GM12878 (cell line): ENCODE measurements around the gene NT5DC4. TPM values are rescaled to one million over a fixed set of nuclear protein-coding genes. Genes with fewer than 3 reads are reported as not detected.

Experiments
- ATAC-seq: fragments of 200-7000 bp; cut with Tn5 transposase; 3 replicates; pipeline ENCODE4 v1.9.1; 2020; ENCODE audit warnings: mild to moderate bottlenecking, moderate library complexity
- BruUV-seq: library from RNA; stranded (reverse); fragments of 400-500 nt; replicated peaks from 2 replicates; lab custom pipeline; 2021; lab: Mats Ljungman, UMichigan
- CTCF ChIA-PET: fragments of 300-600 bp; sonication (Branson Sonifier 250); formaldehyde crosslinking; extraction: SDS; loops from one replicate; lab custom pipeline; 2021; ENCODE audit warnings: inconsistent platforms; lab: Yijun Ruan, JAX
- POLR2A ChIA-PET: fragments of 350-600 bp; formaldehyde crosslinking; extraction: SDS; loops from one replicate; lab custom pipeline; 2021; ENCODE audit warnings: inconsistent platforms; lab: Charles Lee
- RAD21 ChIA-PET: fragments of 300-600 bp; sonication (Branson Sonifier 250); formaldehyde crosslinking; loops from one replicate; lab custom pipeline; 2023; ENCODE audit warnings: antibody characterized with exemption; ENCODE audit not compliant: unreplicated experiment; lab: Charles Lee
- SMC1A ChIA-PET: fragments of 300-600 bp; sonication (Branson Sonifier 250); formaldehyde crosslinking; loops from one replicate; lab custom pipeline; 2023; ENCODE audit not compliant: unreplicated experiment, uncharacterized antibody; lab: Charles Lee
- DNase-seq: peaks from one replicate; pipeline ENCODE4 v3.0.0-alpha.2; 2011; ENCODE audit warnings: low read depth, low spot score
- FAIRE-seq: peaks from 3 replicates; lab custom pipeline; 2011; peaks lifted over from hg19 to GRCh38; lab: Jason Lieb, UNC
- H2AFZ ChIP-seq: 2 replicates; pipeline ENCODE4 v1.6.0; 2011; ENCODE audit warnings: low read depth, low read length, control low read depth; ENCODE audit not compliant: control insufficient read depth
- H3K27ac ChIP-seq: 2 replicates; pipeline ENCODE4 v1.5.1; 2011; ENCODE audit warnings: control low read depth; ENCODE audit not compliant: control insufficient read depth, insufficient read depth
- H3K27me3 ChIP-seq, 2 experiments: replicated peaks in 1 of 2; 2 replicates each; pipeline versions ENCODE4 v1.6.0 to v1.6.1; 2011; ENCODE audit warnings: low read length in 1 of 2; ENCODE audit not compliant: control insufficient read depth in 2 of 2, insufficient read depth in 2 of 2
- H3K36me3 ChIP-seq, 2 experiments: 2 replicates each; pipeline ENCODE4 v1.5.1; 2011; ENCODE audit warnings: low read length in 1 of 2; ENCODE audit not compliant: control insufficient read depth in 2 of 2, insufficient read depth in 2 of 2
- H3K4me1 ChIP-seq: 2 replicates; pipeline ENCODE4 v1.6.1; 2011; ENCODE audit warnings: mild to moderate bottlenecking, low read length, moderate library complexity, mixed read lengths; ENCODE audit not compliant: control insufficient read depth, insufficient read depth
- H3K4me2 ChIP-seq: 2 replicates; pipeline ENCODE4 v1.6.0; 2011; ENCODE audit warnings: control low read depth; ENCODE audit not compliant: control insufficient read depth, insufficient read depth
- H3K4me3 ChIP-seq: fragments of 200-600 bp; sonication (generic); 2 replicates; pipeline ENCODE4 v1.5.1; 2016
- H3K79me2 ChIP-seq: 2 replicates; pipeline ENCODE4 v1.6.0; 2011; ENCODE audit warnings: low read length; ENCODE audit not compliant: control insufficient read depth, insufficient read depth
- H3K9ac ChIP-seq: 2 replicates; pipeline ENCODE4 v1.8.0; 2011; ENCODE audit warnings: low read length, control low read depth, mixed read lengths; ENCODE audit not compliant: control insufficient read depth, insufficient read depth
- H3K9me3 ChIP-seq: replicated peaks from 3 replicates; pipeline ENCODE4 v1.5.1; 2011; ENCODE audit warnings: mild to moderate bottlenecking, low read length; ENCODE audit not compliant: control insufficient read depth, insufficient read depth
- H4K20me1 ChIP-seq: 2 replicates; pipeline ENCODE4 v1.6.0; 2011; ENCODE audit not compliant: control insufficient read depth, insufficient read depth
- CHD1 ChIP-seq: IDR thresholded peaks from 2 replicates; pipeline ENCODE4 v1.6.1; 2012; ENCODE audit warnings: low read depth, low read length, improper control_type of control experiment
- CHD4 ChIP-seq: fragments of 200-600 bp; sonication (generic); IDR thresholded peaks from 2 replicates; pipeline ENCODE4 v1.6.1; 2016; ENCODE audit warnings: mild to moderate bottlenecking
- DPF2 ChIP-seq: fragments of 450-650 bp; IDR thresholded peaks from 2 replicates; pipeline ENCODE4 v1.6.1; 2017; ENCODE audit warnings: mild to moderate bottlenecking
- EZH2 ChIP-seq: IDR thresholded peaks from 2 replicates; pipeline ENCODE4 v1.6.1; 2012; ENCODE audit warnings: low read depth, mild to moderate bottlenecking, control low read depth, inconsistent platforms, low read length, borderline replicate concordance; ENCODE audit not compliant: control insufficient read depth
- IRF4 ChIP-seq: IDR thresholded peaks from 2 replicates; pipeline ENCODE4 v1.6.1; 2011; ENCODE audit warnings: low read depth, low read length
- KDM1A ChIP-seq: fragments of 200-600 bp; sonication (generic); IDR thresholded peaks from 2 replicates; pipeline ENCODE4 v1.6.1; 2016; ENCODE audit warnings: borderline replicate concordance
- MEF2B ChIP-seq: fragments of 450-650 bp; IDR thresholded peaks from 2 replicates; pipeline ENCODE4 v1.6.1; 2018; ENCODE audit warnings: mild to moderate bottlenecking, moderate library complexity; ENCODE audit not compliant: partially characterized antibody, poor library complexity, severe bottlenecking
- MYB ChIP-seq: fragments of 150-350 bp; IDR thresholded peaks from 2 replicates; pipeline ENCODE4 v1.6.1; 2014; ENCODE audit warnings: mild to moderate bottlenecking, low read depth, low read length, borderline replicate concordance
- PAX5 ChIP-seq: IDR thresholded peaks from 2 replicates; pipeline ENCODE4 v1.6.1; 2011; ENCODE audit warnings: low read depth, low read length, borderline replicate concordance
- RCOR1 ChIP-seq: conservative IDR thresholded peaks from 2 replicates; pipeline ENCODE4 v1.6.1; 2012; ENCODE audit warnings: low read depth, low read length, improper control_type of control experiment
- STAT1 ChIP-seq: fragments of 450-650 bp; conservative IDR thresholded peaks from 2 replicates; pipeline ENCODE4 v1.6.1; 2014; ENCODE audit warnings: antibody characterized with exemption, mild to moderate bottlenecking
- ZBED1 ChIP-seq: IDR thresholded peaks from 2 replicates; pipeline ENCODE4 v1.6.1; 2016; ENCODE audit warnings: borderline replicate concordance
- ZNF217 ChIP-seq: fragments of 450-650 bp; IDR thresholded peaks from 2 replicates; pipeline ENCODE4 v1.6.1; 2017; ENCODE audit warnings: antibody characterized with exemption, mild to moderate bottlenecking
- ZNF622 ChIP-seq: fragments of 450-650 bp; IDR thresholded peaks from 2 replicates; pipeline ENCODE4 v1.6.1; 2017; ENCODE audit warnings: mild to moderate bottlenecking, inconsistent platforms
- WGBS: methylation state at CpG from one replicate; pipeline ENCODE4 v1.1.6; 2016; ENCODE audit warnings: low lambda C conversion rate; ENCODE audit not compliant: insufficient replicate concordance, insufficient coverage; ENCODE audit errors: missing lambda C conversion rate; 5-methylcytosine and 5-hydroxymethylcytosine counted together
- in situ Hi-C: fragments of 300-500 bp; cut with MboI; formaldehyde crosslinking; loops from 9 replicates; pipeline ENCODE4 v1.14.3; 2018; ENCODE audit warnings: mixed read lengths
- intact Hi-C: fragments of 100-400 bp; cut with micrococcal nuclease; formaldehyde crosslinking; loops from one replicate; pipeline ENCODE4 v1.14.2; 2022; ENCODE audit not compliant: unreplicated experiment
- polyA plus RNA-seq, 11 experiments: library from polyadenylated mRNA; depleted of rRNA in 4 of 11; unstranded in 6 of 11; stranded (reverse) in 5 of 11; fragments of >200 nt; fragmentation: Nextera tagmentation in 4 of 11; fragmentation: Illumina TruSeq in 1 of 11; extraction: Ambion mirVana in 4 of 11; extraction: Trizol in 1 of 11; gene quantifications; 1 replicate in 1 of 11; 2 replicates in 10 of 11; pipeline versions ENCODE4 v1.2.1 to v1.2.3, GENCODE V29; 2011 to 2016; ENCODE audit warnings: inconsistent platforms in 2 of 11, missing spikeins in 2 of 11, low read depth in 1 of 11
- total RNA-seq, 4 experiments: library from RNA; depleted of rRNA in 3 of 4; stranded (reverse); fragments of >200 nt in 3 of 4; fragmentation: Illumina TruSeq in 1 of 4; extraction: Trizol in 1 of 4; gene quantifications; 2 replicates each; pipeline versions ENCODE4 v1.2.1 to v1.2.3, GENCODE V29; 2013 to 2021
- TF ChIP-seq, protein P1 (sequence below): IDR thresholded peaks from 2 replicates; pipeline ENCODE4 v1.6.1; 2012; ENCODE audit warnings: low read length, inconsistent platforms
- TF ChIP-seq, protein P2 (sequence below): fragments of 150-350 bp; IDR thresholded peaks from 2 replicates; pipeline ENCODE4 v1.6.1; 2016; ENCODE audit warnings: low read depth, low read length
- TF ChIP-seq, protein P3 (sequence below): fragments of 450-650 bp; IDR thresholded peaks from 2 replicates; pipeline ENCODE4 v1.6.1; 2016; ENCODE audit warnings: mild to moderate bottlenecking
- TF ChIP-seq, protein P4 (sequence below): IDR thresholded peaks from 2 replicates; pipeline ENCODE4 v1.6.1; 2012; ENCODE audit warnings: low read depth, low read length, improper control_type of control experiment

Gene NT5DC4
- total and polyA plus RNA-seq, 10 of the 15 experiments (the other 5 are each of a cell fraction or from before 2014, with no cell fraction given) = 0.04 to 2.6 (median 0.32) TPM; not detected in 2

DNA sequence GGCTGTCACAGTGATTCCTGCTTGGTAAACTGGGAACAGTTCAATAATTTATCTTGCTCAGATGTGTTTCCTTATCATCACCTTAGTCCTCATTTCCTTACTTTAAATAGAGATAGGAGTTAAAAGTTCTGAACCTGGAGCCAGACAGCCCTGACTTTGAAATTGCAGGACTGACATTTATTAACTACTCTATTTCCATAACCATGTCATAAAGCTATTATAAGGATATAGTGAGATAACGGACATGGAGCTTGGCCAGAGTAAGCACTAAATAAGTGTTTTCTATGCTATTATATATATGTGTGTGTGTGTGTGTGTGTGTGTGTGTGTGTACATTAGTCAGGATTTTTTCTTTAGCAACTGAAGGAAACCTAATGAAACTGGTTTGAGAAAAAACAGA is 13.1 kb downstream of the NT5DC4 start:
- RAD21 ChIA-PET = interaction anchor here (1.3 to 1.6 kb wide), 2 partner anchors 16 to 208 kb away, joined by 3 to 9 read pairs; no protein-coding TSS in a partner anchor
- no peak overlapping the region for H3K4me3 ChIP-seq
- no peak overlapping the region for H3K4me2 ChIP-seq
- H2AFZ ChIP-seq = no peak overlapping the region
- no peaks in the 10 kb centered on the region for H3K4me1 ChIP-seq
- ATAC-seq (no peak), DNase-seq (no peak), FAIRE-seq (no peak)
- in situ Hi-C loops = no loop called here
- CTCF ChIA-PET = interaction anchor here (10.4 to 12.8 kb wide), 2 partner anchors 104 to 208 kb away, joined by 106 to 671 read pairs; no protein-coding TSS in a partner anchor
- no peaks in the 10 kb centered on the region for H3K9me3 ChIP-seq
- BruUV-seq = no TSS peak
- H3K79me2 ChIP-seq = no peaks in the 10 kb centered on the region
- WGBS = 100% methylated on average over 1 of the region's 1 CpG
- H3K27me3 ChIP-seq = no peaks in the 10 kb centered on the region
- POLR2A ChIA-PET = interaction anchor here (0.6 to 0.7 kb wide), 3 partner anchors 16 to 1288 kb away, joined by 3 to 4 read pairs (median 4); partner anchors contain the start of gene RGPD8
- intact Hi-C loops = no loop called here
- no peaks in the 10 kb centered on the region for H4K20me1 ChIP-seq
- H3K9ac ChIP-seq = no peak overlapping the region
- H3K36me3 ChIP-seq = peaks cover 0 to 8% of the 10 kb centered on the region in 2 experiments; a peak in 2 of 4 replicates
- H3K27ac ChIP-seq = no peak overlapping the region
- TF ChIP-seq MEF2B (no peak), STAT1 (no peak), KDM1A (no peak), ZBED1 (no peak), RCOR1 (no peak), EZH2 (no peak), MYB (no peak), PAX5 (no peak), IRF4 (no peak), DPF2 (no peak), CHD4 (no peak), CHD1 (no peak), ZNF622 (no peak), ZNF217 (no peak)
- TF ChIP-seq, protein P1, sequence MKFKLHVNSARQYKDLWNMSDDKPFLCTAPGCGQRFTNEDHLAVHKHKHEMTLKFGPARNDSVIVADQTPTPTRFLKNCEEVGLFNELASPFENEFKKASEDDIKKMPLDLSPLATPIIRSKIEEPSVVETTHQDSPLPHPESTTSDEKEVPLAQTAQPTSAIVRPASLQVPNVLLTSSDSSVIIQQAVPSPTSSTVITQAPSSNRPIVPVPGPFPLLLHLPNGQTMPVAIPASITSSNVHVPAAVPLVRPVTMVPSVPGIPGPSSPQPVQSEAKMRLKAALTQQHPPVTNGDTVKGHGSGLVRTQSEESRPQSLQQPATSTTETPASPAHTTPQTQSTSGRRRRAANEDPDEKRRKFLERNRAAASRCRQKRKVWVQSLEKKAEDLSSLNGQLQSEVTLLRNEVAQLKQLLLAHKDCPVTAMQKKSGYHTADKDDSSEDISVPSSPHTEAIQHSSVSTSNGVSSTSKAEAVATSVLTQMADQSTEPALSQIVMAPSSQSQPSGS = no peak
- TF ChIP-seq, protein P2, sequence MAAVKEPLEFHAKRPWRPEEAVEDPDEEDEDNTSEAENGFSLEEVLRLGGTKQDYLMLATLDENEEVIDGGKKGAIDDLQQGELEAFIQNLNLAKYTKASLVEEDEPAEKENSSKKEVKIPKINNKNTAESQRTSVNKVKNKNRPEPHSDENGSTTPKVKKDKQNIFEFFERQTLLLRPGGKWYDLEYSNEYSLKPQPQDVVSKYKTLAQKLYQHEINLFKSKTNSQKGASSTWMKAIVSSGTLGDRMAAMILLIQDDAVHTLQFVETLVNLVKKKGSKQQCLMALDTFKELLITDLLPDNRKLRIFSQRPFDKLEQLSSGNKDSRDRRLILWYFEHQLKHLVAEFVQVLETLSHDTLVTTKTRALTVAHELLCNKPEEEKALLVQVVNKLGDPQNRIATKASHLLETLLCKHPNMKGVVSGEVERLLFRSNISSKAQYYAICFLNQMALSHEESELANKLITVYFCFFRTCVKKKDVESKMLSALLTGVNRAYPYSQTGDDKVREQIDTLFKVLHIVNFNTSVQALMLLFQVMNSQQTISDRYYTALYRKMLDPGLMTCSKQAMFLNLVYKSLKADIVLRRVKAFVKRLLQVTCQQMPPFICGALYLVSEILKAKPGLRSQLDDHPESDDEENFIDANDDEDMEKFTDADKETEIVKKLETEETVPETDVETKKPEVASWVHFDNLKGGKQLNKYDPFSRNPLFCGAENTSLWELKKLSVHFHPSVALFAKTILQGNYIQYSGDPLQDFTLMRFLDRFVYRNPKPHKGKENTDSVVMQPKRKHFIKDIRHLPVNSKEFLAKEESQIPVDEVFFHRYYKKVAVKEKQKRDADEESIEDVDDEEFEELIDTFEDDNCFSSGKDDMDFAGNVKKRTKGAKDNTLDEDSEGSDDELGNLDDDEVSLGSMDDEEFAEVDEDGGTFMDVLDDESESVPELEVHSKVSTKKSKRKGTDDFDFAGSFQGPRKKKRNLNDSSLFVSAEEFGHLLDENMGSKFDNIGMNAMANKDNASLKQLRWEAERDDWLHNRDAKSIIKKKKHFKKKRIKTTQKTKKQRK = no peak
- TF ChIP-seq, protein P3, sequence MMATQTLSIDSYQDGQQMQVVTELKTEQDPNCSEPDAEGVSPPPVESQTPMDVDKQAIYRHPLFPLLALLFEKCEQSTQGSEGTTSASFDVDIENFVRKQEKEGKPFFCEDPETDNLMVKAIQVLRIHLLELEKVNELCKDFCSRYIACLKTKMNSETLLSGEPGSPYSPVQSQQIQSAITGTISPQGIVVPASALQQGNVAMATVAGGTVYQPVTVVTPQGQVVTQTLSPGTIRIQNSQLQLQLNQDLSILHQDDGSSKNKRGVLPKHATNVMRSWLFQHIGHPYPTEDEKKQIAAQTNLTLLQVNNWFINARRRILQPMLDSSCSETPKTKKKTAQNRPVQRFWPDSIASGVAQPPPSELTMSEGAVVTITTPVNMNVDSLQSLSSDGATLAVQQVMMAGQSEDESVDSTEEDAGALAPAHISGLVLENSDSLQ = no peak
- TF ChIP-seq, protein P4, sequence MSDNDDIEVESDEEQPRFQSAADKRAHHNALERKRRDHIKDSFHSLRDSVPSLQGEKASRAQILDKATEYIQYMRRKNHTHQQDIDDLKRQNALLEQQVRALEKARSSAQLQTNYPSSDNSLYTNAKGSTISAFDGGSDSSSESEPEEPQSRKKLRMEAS = no peak
- SMC1A ChIA-PET = interaction anchor here (1.6 to 2.9 kb wide), 2 partner anchors 15 to 208 kb away, joined by 6 to 11 read pairs; no protein-coding TSS in a partner anchor
